GM12878 (cell line): ENCODE data around the gene RALGPS1. TPM values are rescaled to one million over a fixed set of nuclear protein-coding genes. Genes with fewer than 3 reads are reported as not detected.

ENCODE experiments used
- CREM ChIP-seq: IDR thresholded peaks from 2 replicates; pipeline ENCODE4 v1.6.1; 2014; ENCODE audit warnings: antibody characterized with exemption, low read depth
- ESRRA ChIP-seq: IDR thresholded peaks from 2 replicates; pipeline ENCODE4 v1.6.1; 2012; ENCODE audit warnings: mild to moderate bottlenecking, low read length, improper control_type of control experiment
- MEF2B ChIP-seq: fragments of 450-650 bp; IDR thresholded peaks from 2 replicates; pipeline ENCODE4 v1.6.1; 2018; ENCODE audit warnings: mild to moderate bottlenecking, moderate library complexity; ENCODE audit not compliant: partially characterized antibody, poor library complexity, severe bottlenecking
- MXI1 ChIP-seq: fragments of 150-350 bp; IDR thresholded peaks from 2 replicates; pipeline ENCODE4 v1.6.1; 2011; ENCODE audit warnings: low read depth, mild to moderate bottlenecking, inconsistent platforms, low read length, improper control_type of control experiment
- polyA plus RNA-seq, 11 experiments: library from polyadenylated mRNA; depleted of rRNA in 4 of 11; unstranded in 6 of 11; stranded (reverse) in 5 of 11; fragments of >200 nt; fragmentation: Nextera tagmentation in 4 of 11; fragmentation: Illumina TruSeq in 1 of 11; extraction: Ambion mirVana in 4 of 11; extraction: Trizol in 1 of 11; gene quantifications; 1 replicate in 1 of 11; 2 replicates in 10 of 11; pipeline versions ENCODE4 v1.2.1 to v1.2.3, GENCODE V29; 2011 to 2016; ENCODE audit warnings: inconsistent platforms in 2 of 11, missing spikeins in 2 of 11, low read depth in 1 of 11
- total RNA-seq, 4 experiments: library from RNA; depleted of rRNA in 3 of 4; stranded (reverse); fragments of >200 nt in 3 of 4; fragmentation: Illumina TruSeq in 1 of 4; extraction: Trizol in 1 of 4; gene quantifications; 2 replicates each; pipeline versions ENCODE4 v1.2.1 to v1.2.3, GENCODE V29; 2013 to 2021
- TF ChIP-seq, protein P1 (sequence below): fragments of 450-650 bp; IDR thresholded peaks from 2 replicates; pipeline ENCODE4 v1.6.1; 2017; ENCODE audit warnings: low read depth, mild to moderate bottlenecking, moderate library complexity
- TF ChIP-seq, protein P2 (sequence below): fragments of 450-650 bp; IDR thresholded peaks from 2 replicates; pipeline ENCODE4 v1.6.1; 2016; ENCODE audit warnings: mild to moderate bottlenecking
- TF ChIP-seq, protein P3 (sequence below): fragments of 450-650 bp; IDR thresholded peaks from 2 replicates; pipeline ENCODE4 v1.6.1; 2017; ENCODE audit warnings: mild to moderate bottlenecking, moderate library complexity

RALGPS1 gene
- total and polyA plus RNA-seq, 10 of the 15 experiments (the other 5 are each of a cell fraction or from before 2014, with no cell fraction given) = 0.13 to 5.6 (median 2.7) TPM

DNA sequence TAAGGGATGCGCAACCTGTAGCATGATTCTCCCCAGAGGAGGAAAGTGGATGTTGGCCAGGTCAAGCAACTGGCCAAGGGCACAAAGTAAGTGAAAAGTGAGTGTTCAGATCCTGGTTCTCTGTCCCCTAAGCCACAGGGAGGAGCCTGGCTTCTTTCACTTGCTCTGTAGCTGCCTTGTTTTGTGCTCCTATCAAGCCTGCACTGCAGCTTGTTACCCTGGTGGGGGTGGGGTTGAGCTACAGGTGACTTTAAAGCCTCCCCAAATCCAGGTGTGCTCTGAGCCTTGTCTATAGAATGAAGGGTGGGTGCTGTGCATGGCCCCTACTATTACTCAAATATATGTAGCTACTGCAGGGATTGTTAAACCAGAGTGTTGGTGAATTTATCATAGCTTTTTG, 32.9 kb downstream of the RALGPS1 start (continued):
- TF ChIP-seq, protein P1, sequence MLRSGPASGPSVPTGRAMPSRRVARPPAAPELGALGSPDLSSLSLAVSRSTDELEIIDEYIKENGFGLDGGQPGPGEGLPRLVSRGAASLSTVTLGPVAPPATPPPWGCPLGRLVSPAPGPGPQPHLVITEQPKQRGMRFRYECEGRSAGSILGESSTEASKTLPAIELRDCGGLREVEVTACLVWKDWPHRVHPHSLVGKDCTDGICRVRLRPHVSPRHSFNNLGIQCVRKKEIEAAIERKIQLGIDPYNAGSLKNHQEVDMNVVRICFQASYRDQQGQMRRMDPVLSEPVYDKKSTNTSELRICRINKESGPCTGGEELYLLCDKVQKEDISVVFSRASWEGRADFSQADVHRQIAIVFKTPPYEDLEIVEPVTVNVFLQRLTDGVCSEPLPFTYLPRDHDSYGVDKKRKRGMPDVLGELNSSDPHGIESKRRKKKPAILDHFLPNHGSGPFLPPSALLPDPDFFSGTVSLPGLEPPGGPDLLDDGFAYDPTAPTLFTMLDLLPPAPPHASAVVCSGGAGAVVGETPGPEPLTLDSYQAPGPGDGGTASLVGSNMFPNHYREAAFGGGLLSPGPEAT = no peak
- TF ChIP-seq, protein P2, sequence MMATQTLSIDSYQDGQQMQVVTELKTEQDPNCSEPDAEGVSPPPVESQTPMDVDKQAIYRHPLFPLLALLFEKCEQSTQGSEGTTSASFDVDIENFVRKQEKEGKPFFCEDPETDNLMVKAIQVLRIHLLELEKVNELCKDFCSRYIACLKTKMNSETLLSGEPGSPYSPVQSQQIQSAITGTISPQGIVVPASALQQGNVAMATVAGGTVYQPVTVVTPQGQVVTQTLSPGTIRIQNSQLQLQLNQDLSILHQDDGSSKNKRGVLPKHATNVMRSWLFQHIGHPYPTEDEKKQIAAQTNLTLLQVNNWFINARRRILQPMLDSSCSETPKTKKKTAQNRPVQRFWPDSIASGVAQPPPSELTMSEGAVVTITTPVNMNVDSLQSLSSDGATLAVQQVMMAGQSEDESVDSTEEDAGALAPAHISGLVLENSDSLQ = no peak
- TF ChIP-seq CREM (no peak), ESRRA (no peak), MXI1 (no peak), MEF2B (no peak)
- TF ChIP-seq, protein P3, sequence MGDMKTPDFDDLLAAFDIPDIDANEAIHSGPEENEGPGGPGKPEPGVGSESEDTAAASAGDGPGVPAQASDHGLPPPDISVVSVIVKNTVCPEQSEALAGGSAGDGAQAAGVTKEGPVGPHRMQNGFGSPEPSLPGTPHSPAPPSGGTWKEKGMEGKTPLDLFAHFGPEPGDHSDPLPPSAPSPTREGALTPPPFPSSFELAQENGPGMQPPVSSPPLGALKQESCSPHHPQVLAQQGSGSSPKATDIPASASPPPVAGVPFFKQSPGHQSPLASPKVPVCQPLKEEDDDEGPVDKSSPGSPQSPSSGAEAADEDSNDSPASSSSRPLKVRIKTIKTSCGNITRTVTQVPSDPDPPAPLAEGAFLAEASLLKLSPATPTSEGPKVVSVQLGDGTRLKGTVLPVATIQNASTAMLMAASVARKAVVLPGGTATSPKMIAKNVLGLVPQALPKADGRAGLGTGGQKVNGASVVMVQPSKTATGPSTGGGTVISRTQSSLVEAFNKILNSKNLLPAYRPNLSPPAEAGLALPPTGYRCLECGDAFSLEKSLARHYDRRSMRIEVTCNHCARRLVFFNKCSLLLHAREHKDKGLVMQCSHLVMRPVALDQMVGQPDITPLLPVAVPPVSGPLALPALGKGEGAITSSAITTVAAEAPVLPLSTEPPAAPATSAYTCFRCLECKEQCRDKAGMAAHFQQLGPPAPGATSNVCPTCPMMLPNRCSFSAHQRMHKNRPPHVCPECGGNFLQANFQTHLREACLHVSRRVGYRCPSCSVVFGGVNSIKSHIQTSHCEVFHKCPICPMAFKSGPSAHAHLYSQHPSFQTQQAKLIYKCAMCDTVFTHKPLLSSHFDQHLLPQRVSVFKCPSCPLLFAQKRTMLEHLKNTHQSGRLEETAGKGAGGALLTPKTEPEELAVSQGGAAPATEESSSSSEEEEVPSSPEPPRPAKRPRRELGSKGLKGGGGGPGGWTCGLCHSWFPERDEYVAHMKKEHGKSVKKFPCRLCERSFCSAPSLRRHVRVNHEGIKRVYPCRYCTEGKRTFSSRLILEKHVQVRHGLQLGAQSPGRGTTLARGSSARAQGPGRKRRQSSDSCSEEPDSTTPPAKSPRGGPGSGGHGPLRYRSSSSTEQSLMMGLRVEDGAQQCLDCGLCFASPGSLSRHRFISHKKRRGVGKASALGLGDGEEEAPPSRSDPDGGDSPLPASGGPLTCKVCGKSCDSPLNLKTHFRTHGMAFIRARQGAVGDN = no peak
